CD8-positive, alpha-beta memory T cell (primary cell): Measurements from ENCODE around the gene IDS. TPM values are rescaled to one million over a fixed set of nuclear protein-coding genes. Genes with fewer than 3 reads are reported as not detected.
"Not testable (repeated sequence)": the region's sequence is repeated elsewhere in the genome, so short reads cannot be mapped to it uniquely, and the experiment has no call there.

Experiments used
- CTCF ChIA-PET: fragments of 350-600 bp; sonication (Branson Sonifier 250); formaldehyde crosslinking; loops from one replicate; lab custom pipeline; 2021; ENCODE audit warnings: antibody characterized with exemption; lab: Charles Lee
- POLR2A ChIA-PET: fragments of 350-600 bp; sonication (Branson Sonifier 250); formaldehyde crosslinking; loops from one replicate; lab custom pipeline; 2021; ENCODE audit warnings: antibody characterized with exemption; lab: Charles Lee
- DNase-seq, 5 donors: peaks; one replicate each; pipeline versions ENCODE4 v3.0.0 to v3.0.0-alpha.2; 2020 to 2022; ENCODE audit warnings: mixed read lengths in 1 of 5
- H3K27ac ChIP-seq: one replicate; pipeline ENCODE4 v1.7.0; 2013; ENCODE audit warnings: low read depth, mild to moderate bottlenecking, low read length, moderate library complexity
- H3K27me3 ChIP-seq: 2 replicates; pipeline ENCODE4 v1.7.0; 2013; ENCODE audit warnings: low read length, mild to moderate bottlenecking; ENCODE audit not compliant: insufficient read depth, poor library complexity, severe bottlenecking
- H3K36me3 ChIP-seq: 2 replicates; pipeline ENCODE4 v1.7.0; 2013; ENCODE audit warnings: mild to moderate bottlenecking, low read length, moderate library complexity; ENCODE audit not compliant: insufficient read depth
- H3K4me1 ChIP-seq: 2 replicates; pipeline ENCODE4 v1.7.0; 2013; ENCODE audit warnings: mild to moderate bottlenecking, low read length, moderate library complexity; ENCODE audit not compliant: insufficient read depth
- H3K4me3 ChIP-seq: 2 replicates; pipeline ENCODE4 v1.7.0; 2013; ENCODE audit warnings: mild to moderate bottlenecking, low read length
- H3K9me3 ChIP-seq: 2 replicates; pipeline ENCODE4 v1.7.0; 2013; ENCODE audit warnings: mild to moderate bottlenecking, low read length
- H3K27ac Mint-ChIP-seq, 8 donors: one replicate each; pipeline ENCODE4 v1.8.0; 2020 to 2021; ENCODE audit warnings: mixed read lengths in 8 of 8, mild to moderate bottlenecking in 6 of 8, inconsistent platforms in 3 of 8, moderate library complexity in 3 of 8
- H3K27me3 Mint-ChIP-seq, 2 donors: one replicate each; pipeline ENCODE4 v1.8.0; 2020 to 2021; ENCODE audit warnings: mixed read lengths in 2 of 2, mild to moderate bottlenecking in 1 of 2, moderate library complexity in 1 of 2
- H3K36me3 Mint-ChIP-seq, 3 donors: one replicate each; pipeline ENCODE4 v1.8.0; 2020 to 2021; ENCODE audit warnings: mixed read lengths in 3 of 3, inconsistent platforms in 1 of 3, mild to moderate bottlenecking in 1 of 3
- H3K4me1 Mint-ChIP-seq, 3 donors: one replicate each; pipeline ENCODE4 v1.8.0; 2020 to 2021; ENCODE audit warnings: mixed read lengths in 3 of 3, inconsistent platforms in 1 of 3, mild to moderate bottlenecking in 1 of 3
- H3K4me3 Mint-ChIP-seq, 7 donors: one replicate each; pipeline ENCODE4 v1.8.0; 2020 to 2021; ENCODE audit warnings: mixed read lengths in 7 of 7, mild to moderate bottlenecking in 6 of 7, moderate library complexity in 4 of 7, inconsistent platforms in 2 of 7
- H3K9me3 Mint-ChIP-seq, 5 donors: one replicate each; pipeline ENCODE4 v1.8.0; 2020 to 2022; ENCODE audit warnings: mixed read lengths in 5 of 5, mild to moderate bottlenecking in 3 of 5, moderate library complexity in 2 of 5, inconsistent platforms in 1 of 5
- polyA plus RNA-seq: library from polyadenylated mRNA; unstranded; fragments of 300-500 nt; fragmentation: Illumina TruSeq; gene quantifications from one replicate; pipeline ENCODE4 v1.2.3, GENCODE V29; 2021
- total RNA-seq, 2 experiments: library from RNA; stranded (reverse); gene quantifications; one replicate each; pipeline ENCODE4 v1.2.3, GENCODE V29; 2021

The IDS gene
- total and polyA plus RNA-seq, 3 experiments from 2014 or later: 84.6 to 145 (median 86.0) TPM

DNA sequence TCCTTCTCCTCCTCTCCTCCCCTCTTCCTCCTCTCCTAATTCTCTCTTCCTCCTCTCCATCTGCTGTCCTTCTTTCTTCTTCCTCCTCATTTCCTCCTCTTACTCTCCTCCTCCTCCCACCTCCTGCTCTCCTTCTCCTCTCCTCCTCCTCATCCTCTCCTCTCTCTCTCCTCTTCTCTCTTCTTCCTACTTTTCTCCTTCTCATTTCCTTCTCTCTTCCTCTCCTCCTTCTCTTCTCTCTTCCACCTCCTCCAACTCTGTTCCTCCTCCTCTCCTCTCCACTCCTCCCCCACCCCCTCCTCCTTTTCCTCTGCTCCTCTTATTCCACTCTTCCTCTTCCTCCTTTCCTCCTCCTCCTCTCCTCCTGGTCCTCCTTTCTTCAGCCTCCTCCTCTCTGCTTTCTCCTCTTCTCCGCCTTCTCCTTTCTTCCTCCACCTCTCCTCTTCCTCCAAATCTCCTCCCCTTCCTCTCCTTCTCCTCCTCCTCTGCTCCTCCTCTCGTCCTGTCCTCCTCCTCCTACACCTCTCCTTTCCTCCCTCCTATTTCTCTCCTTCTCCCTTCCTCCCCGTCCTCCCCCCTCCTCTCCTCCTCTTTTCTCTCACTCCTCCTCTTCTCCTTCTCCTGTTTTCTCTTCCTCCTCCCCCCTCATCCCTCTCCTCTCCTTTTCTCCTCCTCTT, 30.0 kb upstream of the IDS start:
- H3K4me3 Mint-ChIP-seq, H3K36me3 ChIP-seq, H3K4me1 Mint-ChIP-seq, DNase-seq, H3K9me3 ChIP-seq, POLR2A ChIA-PET, H3K27me3 ChIP-seq, H3K4me1 ChIP-seq, H3K27me3 Mint-ChIP-seq, CTCF ChIA-PET, H3K9me3 Mint-ChIP-seq, H3K27ac ChIP-seq, H3K4me3 ChIP-seq: not testable (repeated sequence)
- peaks cover 0 to 21% (median 0%) of the 10 kb centered on the region in 3 donors for H3K36me3 Mint-ChIP-seq
- peak overlapping the region in 2 of 8 donors; percentile 50 to 91 for H3K27ac Mint-ChIP-seq

DNA sequence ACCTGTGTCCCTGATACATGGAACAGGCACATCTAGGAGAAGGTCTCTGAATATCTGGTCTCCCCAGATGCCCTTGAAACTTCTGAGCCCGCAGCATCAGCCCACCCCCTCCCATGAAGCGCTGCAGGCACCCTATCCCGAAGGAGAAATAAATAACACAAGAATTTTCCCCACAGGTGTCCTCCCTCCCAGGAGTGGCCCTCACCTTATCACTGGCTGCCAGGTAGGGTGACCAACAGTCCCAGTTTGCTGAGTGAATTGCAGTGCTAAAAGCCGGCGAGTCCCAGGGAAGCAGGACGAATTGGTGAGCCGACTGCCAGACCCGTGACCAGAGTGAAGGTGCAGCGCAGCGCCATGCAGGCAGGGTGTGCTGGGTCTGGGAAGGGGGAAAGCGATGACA, 28.9 kb upstream of the IDS start:
- DNase-seq, H3K4me3 ChIP-seq, H3K4me1 ChIP-seq, CTCF ChIA-PET, H3K9me3 Mint-ChIP-seq, H3K9me3 ChIP-seq, POLR2A ChIA-PET, H3K4me1 Mint-ChIP-seq, H3K27ac ChIP-seq, H3K27me3 Mint-ChIP-seq, H3K27me3 ChIP-seq, H3K36me3 ChIP-seq, H3K27ac Mint-ChIP-seq, H3K4me3 Mint-ChIP-seq: not testable (repeated sequence)
- peaks cover 0 to 21% (median 0%) of the 10 kb centered on the region in 3 donors for H3K36me3 Mint-ChIP-seq

DNA sequence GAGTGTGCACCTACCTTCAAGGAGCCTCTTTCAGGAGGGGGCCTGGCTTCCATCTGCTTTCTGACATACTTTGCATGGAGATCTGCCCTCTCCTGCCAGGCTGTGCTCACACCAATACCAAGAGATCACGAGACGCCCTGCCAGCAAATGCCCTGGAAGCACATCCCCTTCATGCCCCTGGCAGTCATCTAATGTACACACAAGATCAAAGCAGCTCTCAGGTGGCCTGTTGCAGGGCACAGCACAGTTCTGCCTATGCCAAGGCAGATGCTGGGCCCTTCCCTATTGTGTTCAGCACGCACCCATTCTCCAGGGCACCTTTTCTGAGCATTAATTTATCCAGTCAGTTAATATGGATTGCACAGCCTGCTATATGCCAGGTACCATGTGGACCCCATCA, 27.8 kb upstream of the IDS start:
- H3K27ac ChIP-seq, H3K9me3 Mint-ChIP-seq, H3K4me3 Mint-ChIP-seq, CTCF ChIA-PET, H3K9me3 ChIP-seq, H3K4me1 ChIP-seq, H3K27me3 Mint-ChIP-seq, H3K27ac Mint-ChIP-seq, H3K27me3 ChIP-seq, H3K4me3 ChIP-seq, DNase-seq, H3K36me3 ChIP-seq, POLR2A ChIA-PET, H3K4me1 Mint-ChIP-seq: not testable (repeated sequence)
- H3K36me3 Mint-ChIP-seq: peaks cover 0 to 21% (median 0%) of the 10 kb centered on the region in 3 donors

DNA sequence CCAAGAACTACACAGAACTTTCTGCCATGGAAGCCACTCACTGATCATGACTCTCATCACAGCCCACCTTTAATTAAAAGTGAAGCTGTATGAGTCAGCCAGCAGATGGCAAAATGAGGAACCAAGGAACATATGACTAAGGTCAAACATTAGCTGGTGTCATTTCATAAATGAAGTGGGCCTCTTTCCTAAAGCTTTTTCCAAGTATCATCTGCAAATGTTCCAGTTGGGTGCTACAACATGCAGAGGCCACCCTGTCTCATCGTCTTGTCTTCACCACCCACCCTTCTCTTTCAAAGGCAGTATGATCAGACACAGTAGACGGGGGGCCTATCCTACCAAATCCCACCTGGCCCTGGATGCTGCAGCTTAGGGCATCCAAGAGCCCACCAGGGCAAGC, 26.5 kb upstream of the IDS start:
- Mint-ChIP-seq H3K4me1 (peaks cover 4 to 9% (median 8%) of the 10 kb centered on the region in 3 donors), H3K36me3 (peaks cover 0 to 21% (median 0%) of the 10 kb centered on the region in 3 donors), H3K4me3 (no peak overlapping the region), H3K27me3 (no peaks in the 10 kb centered on the region), H3K27ac (peak overlapping the region in 2 of 8 donors; percentile 58 to 90), H3K9me3 (no peaks in the 10 kb centered on the region)
- no peaks in the 10 kb centered on the region for H3K27me3 ChIP-seq
- H3K9me3 ChIP-seq: no peaks in the 10 kb centered on the region
- ChIA-PET CTCF (interaction anchor here (1.3 to 4.3 kb wide), 2 partner anchors 19 to 407 kb away, joined by 3 to 24 read pairs; partner anchors contain the start of gene EOLA2), POLR2A (no interaction called here)
- no peak overlapping the region for H3K27ac ChIP-seq
- no peaks in the 10 kb centered on the region for H3K4me1 ChIP-seq
- H3K4me3 ChIP-seq: no peak overlapping the region
- no peaks in the 10 kb centered on the region for H3K36me3 ChIP-seq
- DNase-seq: no peak

DNA sequence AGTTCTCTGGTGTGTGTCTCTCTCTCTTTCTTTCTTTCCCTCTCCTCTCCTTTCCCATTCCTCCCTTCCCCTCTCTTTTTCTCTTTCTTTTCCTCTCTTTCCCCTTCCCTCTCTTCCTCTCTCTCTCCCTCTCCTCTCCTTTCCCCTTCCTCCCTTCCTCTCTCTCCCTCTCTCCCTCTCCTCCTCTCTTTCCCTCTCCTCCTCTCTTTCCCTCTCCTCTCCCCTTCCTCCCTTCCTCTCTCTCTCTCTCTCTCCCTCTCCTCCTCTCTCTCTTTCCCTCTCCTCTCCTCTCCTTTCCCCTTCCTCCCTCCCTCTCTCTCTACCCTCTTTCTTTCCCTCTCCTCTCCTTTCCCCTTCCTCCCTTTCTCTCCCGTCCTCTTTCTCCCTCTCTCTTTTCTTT, 23.3 kb upstream of the IDS start:
- H3K27ac Mint-ChIP-seq: peak overlapping the region in 3 of 8 donors; percentile 45 to 98 (median 95)
- POLR2A ChIA-PET: interaction anchor here (0.8 to 1.0 kb wide), 2 partner anchors 12 to 16 kb away, joined by 3 read pairs; no protein-coding TSS in a partner anchor

DNA sequence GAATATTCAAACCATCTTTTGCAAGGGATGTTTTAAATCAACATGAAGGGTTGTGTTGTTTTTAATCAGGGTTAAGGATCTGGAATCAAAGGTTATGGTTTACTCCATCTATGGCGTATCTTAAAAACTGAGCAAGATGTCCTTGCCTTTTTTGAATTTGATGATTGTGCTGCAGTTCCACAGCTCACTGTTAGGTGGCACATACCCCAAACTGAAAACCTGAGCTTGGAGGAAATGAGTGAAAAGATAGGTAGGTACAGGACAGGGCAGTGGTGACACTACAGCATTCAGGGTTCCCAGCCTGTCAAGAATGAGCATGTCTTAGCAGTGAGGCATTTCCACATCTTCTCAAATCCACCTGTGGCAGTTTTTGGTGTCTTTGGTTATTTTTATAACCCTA, 22.6 kb upstream of the IDS start:
- ChIA-PET CTCF (interaction anchor here (0.8 to 4.3 kb wide), 6 partner anchors 12 to 105 kb away, joined by 3 to 24 read pairs (median 4); partner anchors contain the start of gene IDS), POLR2A (interaction anchor here (0.5 to 1.0 kb wide), 3 partner anchors 13 to 16 kb away, joined by 3 read pairs; no protein-coding TSS in a partner anchor)
- Mint-ChIP-seq H3K27ac (peak overlapping the region; percentile 43 to 98 (median 84)), H3K9me3 (no peaks in the 10 kb centered on the region), H3K4me1 (peaks cover 9 to 35% (median 23%) of the 10 kb centered on the region in 3 donors), H3K4me3 (peak overlapping the region in 5 of 7 donors; percentile 10 to 74 (median 22)), H3K36me3 (peaks cover 0 to 12% (median 0%) of the 10 kb centered on the region in 3 donors), H3K27me3 (no peaks in the 10 kb centered on the region)
- Histone ChIP-seq H3K4me3 (no peak overlapping the region), H3K36me3 (no peaks in the 10 kb centered on the region), H3K9me3 (no peaks in the 10 kb centered on the region), H3K27me3 (no peaks in the 10 kb centered on the region), H3K4me1 (peaks cover 27% of the 10 kb centered on the region), H3K27ac (no peak overlapping the region)
- peak in 3 of 5 donors; percentile 36 to 53 (median 52) for DNase-seq

More for the DNA sequence above, 23.3 kb upstream of the IDS start:
- CTCF ChIA-PET: interaction anchor here (0.6 to 4.3 kb wide), 6 partner anchors 11 to 105 kb away, joined by 3 to 24 read pairs (median 4); partner anchors contain the start of gene IDS
- Mint-ChIP-seq H3K27me3 (no peaks in the 10 kb centered on the region), H3K4me1 (peaks cover 9 to 29% (median 18%) of the 10 kb centered on the region in 3 donors), H3K36me3 (peaks cover 0 to 12% (median 0%) of the 10 kb centered on the region in 3 donors), H3K4me3 (no peak overlapping the region), H3K9me3 (no peaks in the 10 kb centered on the region)
- no peak overlapping the region for H3K27ac ChIP-seq
- H3K36me3 ChIP-seq: no peaks in the 10 kb centered on the region
- no peaks in the 10 kb centered on the region for H3K9me3 ChIP-seq
- DNase-seq: no peak
- no peaks in the 10 kb centered on the region for H3K27me3 ChIP-seq
- peaks cover 22% of the 10 kb centered on the region for H3K4me1 ChIP-seq
- H3K4me3 ChIP-seq: no peak overlapping the region

DNA sequence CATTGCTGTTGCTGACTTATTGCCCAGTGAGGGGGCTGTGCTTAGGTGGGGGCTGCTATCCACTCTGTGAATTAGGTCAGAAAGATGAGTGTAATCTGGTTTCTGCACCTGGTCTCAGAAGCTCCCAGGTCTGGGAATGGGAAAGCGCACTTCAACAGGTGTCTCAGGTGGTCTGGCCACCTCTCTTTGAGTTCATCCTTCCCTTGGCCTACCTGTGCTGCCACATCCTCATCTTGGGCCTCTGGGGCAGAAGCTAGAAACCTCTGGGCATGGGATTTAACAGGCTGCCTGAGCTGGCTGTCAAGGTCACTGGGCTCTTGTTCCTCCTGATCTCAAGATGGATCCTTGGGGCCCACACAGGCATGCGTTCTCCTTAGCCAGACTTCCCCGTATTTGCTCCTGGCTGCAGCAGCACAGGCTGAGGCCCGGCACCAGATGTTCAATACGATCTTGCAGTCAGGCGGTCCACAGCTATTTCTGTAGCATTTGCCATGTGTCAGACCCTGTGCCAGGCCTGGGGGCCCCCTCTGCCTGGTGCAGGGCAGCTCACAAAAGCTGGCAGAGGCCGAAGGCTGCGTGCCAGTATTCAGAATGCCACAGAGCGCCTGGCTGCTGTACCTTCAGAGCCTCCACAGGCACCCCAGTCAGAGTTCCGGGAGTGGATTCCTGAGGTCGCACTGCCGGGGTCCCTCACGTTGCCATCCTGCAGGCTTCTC, 21.4 kb upstream of the IDS start:
- not testable (repeated sequence) for H3K27me3 Mint-ChIP-seq, H3K4me3 ChIP-seq, H3K9me3 ChIP-seq, H3K36me3 Mint-ChIP-seq, DNase-seq, H3K36me3 ChIP-seq, H3K27me3 ChIP-seq, H3K9me3 Mint-ChIP-seq
- Mint-ChIP-seq H3K27ac (peak overlapping the region; percentile 92 to 99 (median 96)), H3K4me3 (peak overlapping the region in 3 of 7 donors; percentile 49 to 70 (median 63)), H3K4me1 (peaks cover 18 to 47% (median 33%) of the 10 kb centered on the region in 3 donors)
- ChIA-PET POLR2A (interaction anchor here (1.1 kb wide), 2 partner anchors 13 to 14 kb away, joined by 5 to 7 read pairs; partner anchors contain the start of gene EOLA1), CTCF (interaction anchor here (1.1 to 1.4 kb wide), 5 partner anchors 13 to 16 kb away, joined by 3 to 11 read pairs (median 4); partner anchors contain the start of gene EOLA1)
- Histone ChIP-seq H3K27ac (peak overlapping the region; percentile 78), H3K4me1 (peaks cover 37% of the 10 kb centered on the region)
